NCI-H446 treated with DMSO at 0.1 percent for 48 hours (cell line): ENCODE results near the gene MYH14.

Source experiments
- DNase-seq: peaks from one replicate; lab custom pipeline; 2025; lab: John Stamatoyannopoulos, UW

MYH14 gene

GRCh38 chr19:50195224-50195623, 8.2 kb upstream of the MYH14 start:
- no peak for DNase-seq

DNA sequence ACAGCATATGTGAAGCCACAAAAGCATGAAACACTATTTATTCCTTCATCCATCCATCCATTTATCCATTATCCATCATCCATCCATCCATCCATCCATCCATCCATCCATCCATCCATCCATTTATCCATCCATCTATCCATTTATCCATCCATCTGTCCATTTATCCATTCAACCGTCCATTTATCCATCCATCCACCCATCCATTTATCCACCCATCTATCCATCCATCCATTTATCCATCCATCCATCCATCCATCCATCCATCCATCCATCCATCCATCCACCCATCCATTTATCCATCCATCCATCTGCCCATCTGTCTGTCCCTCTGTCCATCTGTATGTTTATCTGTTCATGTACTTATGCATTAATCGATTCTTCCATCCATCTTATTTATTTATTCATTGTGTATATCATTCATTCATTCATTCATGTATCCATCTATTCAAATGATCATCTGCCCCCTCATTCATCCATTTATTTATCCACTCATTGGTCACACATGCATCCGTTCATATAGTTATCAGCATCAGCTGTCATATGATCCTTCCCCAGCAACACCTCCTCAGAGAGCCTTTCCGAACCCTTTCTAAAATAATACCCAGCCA, 7.0 kb upstream of the MYH14 start:
- no peak for DNase-seq

- no peak for DNase-seq
Measured at GRCh38 chr19:50197348-50197747, 6.1 kb upstream of the MYH14 start.

DNA sequence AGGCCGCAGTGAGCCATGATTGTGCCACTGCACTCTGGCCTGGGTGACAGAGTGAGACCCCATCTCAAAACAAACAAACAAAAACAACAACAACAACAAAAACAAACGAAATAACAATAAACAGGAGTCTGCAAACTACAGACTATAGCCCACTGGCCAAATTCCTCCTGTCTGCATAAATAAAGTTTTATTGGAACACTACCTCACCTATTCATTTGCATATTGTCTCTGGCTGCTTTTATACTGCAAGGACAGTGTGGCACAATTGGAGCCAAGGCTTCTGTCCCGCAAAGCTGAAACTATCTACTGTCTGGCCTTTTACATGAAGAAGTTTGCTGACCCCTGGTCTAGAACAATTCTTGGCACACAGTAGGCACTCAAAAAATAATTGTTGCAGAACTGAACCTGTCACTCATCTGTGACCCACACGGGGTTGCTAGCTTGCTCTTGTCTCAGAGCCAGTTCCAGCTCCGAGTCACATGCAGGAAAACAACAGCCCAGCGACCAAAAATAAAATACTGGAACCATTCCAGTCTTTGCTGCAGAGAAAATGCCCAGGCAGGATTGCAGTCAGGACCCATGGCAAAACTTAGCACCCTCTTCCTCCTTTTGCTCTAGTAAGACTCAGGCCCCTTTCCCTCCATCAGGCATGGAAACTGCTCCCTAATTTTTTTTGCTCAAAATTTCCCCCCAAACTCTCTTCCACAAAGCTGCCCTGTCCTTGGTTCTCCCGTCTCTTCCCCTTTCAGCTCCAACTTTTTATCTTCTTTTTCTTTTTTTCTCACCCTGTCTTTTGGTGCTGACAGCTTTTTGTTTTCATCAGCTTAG, 4.8 kb upstream of the MYH14 start:
- DNase-seq = no peak

- no peak for DNase-seq
Measured at GRCh38 chr19:50199259-50199555, 4.2 kb upstream of the MYH14 start.

- DNase-seq = no peak
Measured at GRCh38 chr19:50202386-50202785, 1.0 kb upstream of the MYH14 start.

- DNase-seq = no peak
Measured at GRCh38 chr19:50202962-50203280, 501 bp upstream of the MYH14 start.

DNA sequence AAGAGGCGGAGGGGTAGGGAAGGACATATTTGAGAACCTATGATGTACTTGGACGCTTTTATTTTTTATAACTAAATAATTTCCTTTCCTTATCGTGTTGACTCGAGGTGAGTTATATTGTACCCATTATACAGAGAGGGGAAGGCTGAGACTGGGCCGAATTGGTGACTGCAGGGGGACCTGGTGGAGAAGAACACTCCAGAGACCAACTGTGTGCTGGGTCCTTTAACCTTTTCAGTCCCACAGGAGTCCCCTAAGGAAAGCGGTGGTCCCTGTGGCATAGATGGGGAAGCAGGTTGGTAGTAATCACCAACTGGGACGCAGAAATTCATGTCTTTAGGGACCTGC, 633 bp downstream of the MYH14 start:
- DNase-seq = no peak

- DNase-seq = no peak
Measured at GRCh38 chr19:50204811-50205675, 1.6 kb downstream of the MYH14 start.

DNA sequence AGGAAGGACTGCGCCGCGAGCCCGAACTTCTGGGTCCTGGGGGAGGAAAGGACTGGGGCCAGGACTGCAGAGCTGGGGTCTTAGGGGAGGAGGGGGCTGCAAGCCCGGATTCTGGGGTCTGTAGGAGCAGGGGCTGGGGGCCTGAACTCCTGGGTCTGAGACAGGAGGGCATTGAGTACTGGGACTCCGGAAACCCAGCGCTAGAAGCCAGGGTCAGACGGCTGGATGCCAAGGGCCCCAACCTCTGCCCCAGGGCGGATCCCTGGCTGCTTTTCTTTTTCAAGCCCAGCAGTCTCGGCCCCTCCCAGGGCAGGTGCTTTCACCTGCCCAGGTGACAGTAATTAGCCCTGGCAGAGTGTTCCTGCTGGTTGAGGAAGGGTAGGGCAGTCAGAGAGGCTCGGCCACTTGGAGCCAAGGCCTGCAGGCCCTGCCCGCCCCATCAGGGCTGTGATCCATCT, 2.3 kb downstream of the MYH14 start:
- no peak for DNase-seq

GRCh38 chr19:50206191-50206590, 2.8 kb downstream of the MYH14 start:
- no peak for DNase-seq

DNA sequence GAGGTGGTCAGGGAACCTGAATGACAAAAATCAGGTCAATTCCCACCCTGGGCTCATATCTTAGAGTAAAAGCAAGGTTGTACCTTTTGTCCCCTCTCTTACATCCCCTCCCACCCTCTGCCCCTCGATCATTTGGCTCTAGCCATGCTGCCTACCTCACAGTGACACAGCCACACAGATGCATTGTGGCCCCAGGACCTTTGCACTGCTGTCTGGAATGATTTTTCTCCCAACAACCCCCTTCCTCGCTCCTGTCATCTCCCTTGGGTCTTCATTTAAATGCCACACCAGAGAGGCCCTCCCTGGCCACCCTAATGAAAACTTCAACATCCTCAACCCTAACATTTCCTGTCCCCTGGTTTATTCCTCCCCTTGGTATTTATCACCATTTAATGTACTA, 4.3 kb downstream of the MYH14 start:
- no peak for DNase-seq

DNA sequence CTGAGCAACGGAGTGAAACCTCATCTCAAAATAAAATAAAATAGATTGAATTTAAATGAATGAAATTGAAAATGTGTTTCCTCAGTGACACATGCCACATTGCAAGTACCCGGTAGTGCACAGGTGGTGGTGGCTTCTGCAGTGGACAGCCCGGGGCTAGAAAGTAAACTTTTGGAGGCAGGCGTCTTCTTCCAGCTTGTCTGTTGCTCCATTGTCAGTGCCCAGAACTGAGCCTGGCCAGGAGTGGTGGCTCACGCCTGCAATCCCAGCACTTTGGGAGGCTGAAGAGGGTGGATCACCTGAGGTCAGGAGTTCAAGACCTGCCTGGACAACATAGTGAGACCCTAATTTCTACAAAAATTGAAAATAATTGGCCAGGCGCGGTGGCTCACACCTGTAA, 5.7 kb downstream of the MYH14 start:
- DNase-seq = no peak

DNA sequence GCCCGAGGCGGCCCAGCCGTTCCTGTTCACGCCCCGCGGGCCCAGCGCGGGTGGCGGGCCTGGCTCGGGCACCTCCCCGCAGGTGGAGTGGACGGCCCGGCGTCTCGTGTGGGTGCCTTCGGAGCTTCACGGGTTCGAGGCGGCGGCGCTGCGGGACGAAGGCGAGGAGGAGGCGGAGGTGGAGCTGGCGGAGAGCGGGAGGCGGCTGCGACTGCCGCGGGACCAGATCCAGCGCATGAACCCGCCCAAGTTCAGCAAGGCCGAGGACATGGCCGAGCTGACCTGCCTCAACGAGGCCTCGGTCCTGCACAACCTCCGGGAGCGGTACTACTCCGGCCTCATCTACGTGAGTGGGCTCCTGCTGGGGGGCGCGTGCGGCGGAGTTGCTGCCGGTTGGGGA, 7.0 kb downstream of the MYH14 start:
- no peak for DNase-seq

DNA sequence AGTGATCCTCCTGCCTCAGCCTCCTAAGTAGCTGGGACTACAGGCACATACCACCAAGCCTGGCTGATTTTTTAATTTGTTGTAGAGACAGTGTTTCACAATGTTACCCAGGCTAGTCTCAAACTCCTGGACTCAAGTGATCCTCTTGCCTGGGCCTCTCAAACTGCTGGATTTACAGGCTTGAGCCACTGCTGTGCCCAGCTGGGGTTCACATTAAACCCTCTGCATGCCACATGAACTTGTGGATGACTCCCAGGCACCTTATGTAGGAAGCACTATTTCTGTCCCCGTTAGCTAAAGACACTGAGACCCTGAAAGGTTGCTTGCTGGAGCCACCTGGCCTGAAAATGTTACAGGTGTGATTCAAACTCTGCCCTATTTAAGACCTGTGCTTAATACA, 10.5 kb downstream of the MYH14 start:
- DNase-seq = no peak

GRCh38 chr19:50214699-50215543, 11.5 kb downstream of the MYH14 start:
- DNase-seq = no peak

GRCh38 chr19:50215820-50216219, 12.4 kb downstream of the MYH14 start:
- DNase-seq = no peak

- DNase-seq = no peak
Measured at GRCh38 chr19:50221087-50221486, 17.7 kb downstream of the MYH14 start.

DNA sequence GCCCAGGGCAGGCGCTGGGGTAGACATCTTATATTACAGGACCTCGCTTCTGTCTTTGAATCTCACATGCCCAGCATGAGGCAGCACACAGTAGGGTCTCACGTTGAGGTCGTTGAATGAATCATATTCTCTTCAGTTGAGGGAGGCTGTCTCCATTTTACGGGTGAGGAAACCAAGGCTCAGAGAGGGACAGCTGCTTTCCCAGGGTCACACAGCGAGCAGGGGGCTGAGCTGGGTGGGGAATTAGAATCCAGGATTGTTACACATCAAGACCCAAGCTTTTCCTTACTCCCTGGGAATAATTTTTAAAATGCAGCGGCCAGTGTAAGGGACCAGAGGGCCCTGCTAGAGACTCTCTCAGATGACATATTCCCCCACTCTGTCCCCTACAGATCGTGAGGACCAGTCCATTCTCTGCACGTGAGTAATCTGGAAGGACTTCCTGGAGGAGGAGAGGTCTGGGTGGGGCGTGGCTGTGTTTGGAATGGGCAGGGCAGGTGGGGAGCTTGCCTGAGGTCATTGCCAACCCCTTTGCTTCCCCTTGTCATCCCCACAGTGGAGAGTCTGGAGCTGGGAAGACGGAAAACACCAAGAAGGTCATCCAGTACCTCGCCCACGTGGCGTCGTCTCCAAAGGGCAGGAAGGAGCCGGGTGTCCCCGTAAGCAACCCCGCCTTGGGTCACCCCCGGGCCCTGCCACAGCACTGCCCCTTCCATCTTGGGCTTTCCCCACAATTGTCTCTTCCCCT, 19.4 kb downstream of the MYH14 start:
- no peak for DNase-seq

DNA sequence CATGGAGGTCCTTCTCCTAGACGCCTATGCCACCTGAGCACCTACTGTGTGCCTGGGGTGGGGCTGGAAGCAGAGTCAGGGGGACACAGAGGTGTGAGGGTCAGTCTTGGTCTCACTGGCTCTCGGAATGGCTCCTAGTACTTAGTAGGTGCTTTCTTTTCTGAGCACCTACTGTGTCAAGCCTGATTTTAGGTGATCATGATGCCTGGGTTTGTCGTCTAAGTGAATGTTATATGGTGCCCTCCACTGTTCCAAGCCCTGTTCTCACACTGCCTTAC, 20.0 kb downstream of the MYH14 start:
- no peak for DNase-seq

GRCh38 chr19:50224986-50225747, 21.7 kb downstream of the MYH14 start:
- DNase-seq = no peak
